GM18498 (cell line): ENCODE measurements around the gene HDHD2.

ENCODE experiments used
- ATAC-seq: cut with Tn5 transposase; IDR thresholded peaks from one replicate; pipeline ENCODE4 v1.9.1; 2021; ENCODE audit warnings: mild to moderate bottlenecking, moderate library complexity; ENCODE audit not compliant: unreplicated experiment

The HDHD2 gene

DNA sequence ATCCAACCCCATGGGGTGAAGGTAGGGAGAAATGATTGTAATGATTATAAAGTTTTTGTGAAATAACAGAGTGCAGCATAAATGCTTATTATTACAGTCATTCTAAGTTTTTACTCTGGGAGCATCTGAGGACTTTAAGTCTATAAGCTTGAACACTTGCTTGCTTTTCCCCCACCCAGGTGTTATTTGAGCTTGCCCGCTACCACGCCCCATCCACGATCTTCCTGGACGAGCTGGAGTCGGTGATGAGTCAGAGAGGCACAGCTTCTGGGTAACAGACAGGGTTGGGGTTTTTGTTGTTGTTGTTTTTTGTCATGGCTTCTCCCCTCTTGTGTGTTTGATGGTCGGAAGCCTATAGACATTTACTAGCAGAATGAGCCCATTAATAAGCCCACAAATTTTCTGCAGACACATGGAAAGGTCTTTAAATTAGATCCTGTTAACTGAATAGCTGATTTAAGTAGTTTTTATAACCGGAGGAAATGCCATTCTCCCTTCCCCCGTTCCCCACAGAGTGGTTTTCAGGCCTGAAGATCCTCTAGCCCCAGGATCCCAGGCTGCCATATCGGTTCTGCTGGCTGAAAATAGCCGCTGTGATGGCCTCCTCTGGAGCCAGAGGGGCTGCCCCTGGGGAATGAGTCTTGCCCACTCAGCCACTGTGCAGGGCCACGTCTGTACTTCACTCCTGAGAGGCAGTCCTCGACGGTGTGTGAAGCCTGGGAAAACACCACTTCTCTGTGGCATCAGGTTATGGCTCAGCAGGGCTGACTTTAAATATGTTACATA, 75.0 kb downstream of the HDHD2 start:
- no peak for ATAC-seq

GRCh38 chr18:47067648-47068047, 82.7 kb downstream of the HDHD2 start:
- ATAC-seq = no peak

GRCh38 chr18:47063096-47063495, 87.2 kb downstream of the HDHD2 start:
- no peak for ATAC-seq

- no peak for ATAC-seq
Measured at GRCh38 chr18:47062471-47062870, 87.8 kb downstream of the HDHD2 start.
